ENCODE results near the gene ABCA9.

Gene ABCA9

DNA sequence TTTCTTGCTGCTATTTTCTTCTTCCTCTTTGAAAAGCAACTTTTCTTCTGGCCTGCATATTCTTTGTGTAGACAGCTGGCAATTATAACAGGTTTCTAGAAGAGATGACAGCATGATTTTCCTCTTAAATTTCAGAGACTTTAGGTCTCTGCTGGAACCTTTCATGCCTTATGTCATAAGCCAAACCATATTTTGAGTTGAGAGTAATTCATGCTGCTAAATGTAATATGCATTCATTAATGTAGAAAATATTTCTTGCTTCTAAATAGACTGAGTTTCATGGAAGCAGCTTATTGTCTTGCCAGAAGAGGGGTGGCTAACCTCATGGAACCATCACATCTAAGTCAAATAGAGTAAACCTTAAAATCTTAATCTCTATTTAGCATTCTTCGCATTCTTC lies 25.9 kb upstream of the ABCA9 start:
- Histone ChIP-seq H3K9me2 (replicated peaks; ENCODE audit: insufficient read depth, low read length) (no peaks in the 10 kb centered on the region), H4K20me1 (ENCODE audit: low read depth, low read length) (no peaks in the 10 kb centered on the region), H3K27me3 (ENCODE audit: low read length) (no peaks in the 10 kb centered on the region), H3F3A (ENCODE audit: insufficient read depth) (no peaks in the 10 kb centered on the region), H2AFZ (ENCODE audit: low read depth, low read length, severe bottlenecking) (no peak overlapping the region), H3K9me3 (ENCODE audit: insufficient read depth, low read length) (no peaks in the 10 kb centered on the region), H3K27ac (ENCODE audit: low read depth, low read length) (no peak overlapping the region), H3K79me2 (ENCODE audit: insufficient read depth, low read length) (no peaks in the 10 kb centered on the region), H3K4me3 (ENCODE audit: insufficient read depth, low read length, poor library complexity, severe bottlenecking) (no peak overlapping the region), H3K36me3 (ENCODE audit: low read length) (no peaks in the 10 kb centered on the region), H3K9ac (ENCODE audit: low read length) (no peak overlapping the region), H3K4me2 (ENCODE audit: low read depth, low read length, poor library complexity, severe bottlenecking) (no peak overlapping the region)
- no peak for TF ChIP-seq CTCF (IDR thresholded peaks at IDR 0.05; ENCODE audit: insufficient read depth, low read length, poor library complexity, severe bottlenecking)
- TF ChIP-seq EZH2phosphoT487 (conservative IDR thresholded peaks at IDR 0.05; ENCODE audit: low read length), result no peak

DNA sequence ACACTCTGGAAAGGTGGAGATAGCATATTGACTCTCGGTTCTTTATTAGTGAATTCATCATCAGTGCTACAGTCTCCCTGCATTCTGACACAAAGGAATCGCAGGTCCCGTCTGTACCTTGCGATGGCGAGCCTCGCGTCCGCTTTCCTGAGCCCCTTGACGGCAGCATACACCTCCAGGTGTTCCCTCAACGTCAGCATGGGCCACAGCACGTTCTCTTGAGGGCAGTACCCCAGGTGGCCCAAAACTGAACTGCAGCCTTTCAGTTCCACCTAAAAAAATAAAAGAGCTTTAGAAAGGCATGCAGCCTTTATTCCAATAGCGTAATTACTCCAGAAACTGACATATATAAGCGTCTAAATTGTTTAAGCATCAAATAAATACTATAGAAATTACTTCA lies 24.2 kb upstream of the ABCA9 start:
- no peaks in the 10 kb centered on the region for H3F3A ChIP-seq (ENCODE audit: insufficient read depth)
- no peak overlapping the region for H3K4me2 ChIP-seq (ENCODE audit: low read depth, low read length, poor library complexity, severe bottlenecking)
- no peak overlapping the region for H3K4me3 ChIP-seq (ENCODE audit: insufficient read depth, low read length, poor library complexity, severe bottlenecking)
- H3K36me3 ChIP-seq (ENCODE audit: low read length), result no peaks in the 10 kb centered on the region
- H3K9me2 ChIP-seq (replicated peaks; ENCODE audit: insufficient read depth, low read length), result no peaks in the 10 kb centered on the region
- TF ChIP-seq EZH2phosphoT487 (conservative IDR thresholded peaks at IDR 0.05; ENCODE audit: low read length) (no peak), CTCF (IDR thresholded peaks at IDR 0.05; ENCODE audit: insufficient read depth, low read length, poor library complexity, severe bottlenecking) (no peak)
- no peaks in the 10 kb centered on the region for H3K9me3 ChIP-seq (ENCODE audit: insufficient read depth, low read length)
- H3K9ac ChIP-seq (ENCODE audit: low read length), result no peak overlapping the region
- no peaks in the 10 kb centered on the region for H3K79me2 ChIP-seq (ENCODE audit: insufficient read depth, low read length)
- no peaks in the 10 kb centered on the region for H3K27me3 ChIP-seq (ENCODE audit: low read length)
- no peak overlapping the region for H3K27ac ChIP-seq (ENCODE audit: low read depth, low read length)
- H2AFZ ChIP-seq (ENCODE audit: low read depth, low read length, severe bottlenecking), result no peak overlapping the region
- no peaks in the 10 kb centered on the region for H4K20me1 ChIP-seq (ENCODE audit: low read depth, low read length)

DNA sequence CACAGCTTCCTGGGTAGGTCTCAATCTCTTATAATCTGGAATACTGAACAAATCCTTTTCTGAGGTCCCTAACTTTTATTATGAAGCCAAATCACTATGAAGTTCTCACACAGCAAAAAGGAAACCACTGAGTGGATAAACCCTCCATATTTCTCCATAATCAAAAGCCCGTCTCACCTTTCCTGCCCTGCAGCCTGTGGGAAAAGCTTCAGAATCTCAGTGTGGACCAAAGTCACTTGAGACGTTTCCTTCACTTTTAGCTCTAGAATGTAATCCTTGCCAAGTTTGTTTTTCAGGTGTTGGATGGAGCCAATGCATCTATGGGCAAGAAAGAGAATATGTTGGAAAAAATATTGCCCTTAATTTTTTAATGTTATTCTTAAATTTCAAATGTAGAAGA lies 22.0 kb upstream of the ABCA9 start:
- no peaks in the 10 kb centered on the region for H3K9me2 ChIP-seq (replicated peaks; ENCODE audit: insufficient read depth, low read length)
- TF ChIP-seq EZH2phosphoT487 (conservative IDR thresholded peaks at IDR 0.05; ENCODE audit: low read length) (no peak), CTCF (IDR thresholded peaks at IDR 0.05; ENCODE audit: insufficient read depth, low read length, poor library complexity, severe bottlenecking) (no peak)
- H3K27ac ChIP-seq (ENCODE audit: low read depth, low read length), result no peak overlapping the region
- no peak overlapping the region for H3K4me3 ChIP-seq (ENCODE audit: insufficient read depth, low read length, poor library complexity, severe bottlenecking)
- H3K36me3 ChIP-seq (ENCODE audit: low read length), result no peaks in the 10 kb centered on the region
- H3K27me3 ChIP-seq (ENCODE audit: low read length), result no peaks in the 10 kb centered on the region
- no peak overlapping the region for H2AFZ ChIP-seq (ENCODE audit: low read depth, low read length, severe bottlenecking)
- H3K9ac ChIP-seq (ENCODE audit: low read length), result no peak overlapping the region
- H3K79me2 ChIP-seq (ENCODE audit: insufficient read depth, low read length), result no peaks in the 10 kb centered on the region
- no peaks in the 10 kb centered on the region for H3K9me3 ChIP-seq (ENCODE audit: insufficient read depth, low read length)
- H4K20me1 ChIP-seq (ENCODE audit: low read depth, low read length), result no peaks in the 10 kb centered on the region
- H3F3A ChIP-seq (ENCODE audit: insufficient read depth), result no peaks in the 10 kb centered on the region
- no peak overlapping the region for H3K4me2 ChIP-seq (ENCODE audit: low read depth, low read length, poor library complexity, severe bottlenecking)

DNA sequence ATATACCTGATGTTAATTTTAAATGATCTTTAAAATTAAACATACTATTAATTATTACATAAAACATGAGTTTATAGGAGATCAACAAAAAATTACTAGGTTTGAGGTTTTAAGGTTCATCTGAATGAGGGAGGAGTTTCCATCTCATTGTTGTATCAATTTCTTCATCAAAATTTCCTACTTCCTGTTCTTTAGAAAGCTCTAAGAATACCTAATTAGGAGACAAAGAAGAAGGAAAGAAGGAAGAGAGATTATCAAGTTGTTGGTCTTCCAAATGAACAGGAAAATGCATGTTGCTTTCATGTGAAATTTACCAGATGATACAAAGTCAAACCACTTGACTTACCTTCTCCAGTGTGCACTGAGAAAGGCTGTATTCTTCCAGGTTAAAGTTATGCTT lies 18.1 kb upstream of the ABCA9 start:
- no peak overlapping the region for H3K4me2 ChIP-seq (ENCODE audit: low read depth, low read length, poor library complexity, severe bottlenecking)
- H3K9me3 ChIP-seq (ENCODE audit: insufficient read depth, low read length), result no peaks in the 10 kb centered on the region
- H3K9ac ChIP-seq (ENCODE audit: low read length), result no peak overlapping the region
- no peaks in the 10 kb centered on the region for H3F3A ChIP-seq (ENCODE audit: insufficient read depth)
- no peak overlapping the region for H3K27ac ChIP-seq (ENCODE audit: low read depth, low read length)
- no peak overlapping the region for H2AFZ ChIP-seq (ENCODE audit: low read depth, low read length, severe bottlenecking)
- H3K9me2 ChIP-seq (replicated peaks; ENCODE audit: insufficient read depth, low read length), result no peaks in the 10 kb centered on the region
- no peak for TF ChIP-seq EZH2phosphoT487 (conservative IDR thresholded peaks at IDR 0.05; ENCODE audit: low read length)
- TF ChIP-seq CTCF (IDR thresholded peaks at IDR 0.05; ENCODE audit: insufficient read depth, low read length, poor library complexity, severe bottlenecking), result no peak
- no peak overlapping the region for H3K4me3 ChIP-seq (ENCODE audit: insufficient read depth, low read length, poor library complexity, severe bottlenecking)
- no peaks in the 10 kb centered on the region for H3K27me3 ChIP-seq (ENCODE audit: low read length)
- H3K79me2 ChIP-seq (ENCODE audit: insufficient read depth, low read length), result no peaks in the 10 kb centered on the region
- H3K36me3 ChIP-seq (ENCODE audit: low read length), result no peaks in the 10 kb centered on the region
- no peaks in the 10 kb centered on the region for H4K20me1 ChIP-seq (ENCODE audit: low read depth, low read length)

All from SU-DHL-6 (cell line).